ENCODE measurements around the gene HADHB. TPM values are rescaled to one million over a fixed set of nuclear protein-coding genes. Genes with fewer than 3 reads are reported as not detected.

The HADHB gene
- total and polyA plus RNA-seq, 2 of the 13 experiments (the other 11 are each of a cell fraction or from before 2014, with no cell fraction given) = 112 to 238 TPM

DNA sequence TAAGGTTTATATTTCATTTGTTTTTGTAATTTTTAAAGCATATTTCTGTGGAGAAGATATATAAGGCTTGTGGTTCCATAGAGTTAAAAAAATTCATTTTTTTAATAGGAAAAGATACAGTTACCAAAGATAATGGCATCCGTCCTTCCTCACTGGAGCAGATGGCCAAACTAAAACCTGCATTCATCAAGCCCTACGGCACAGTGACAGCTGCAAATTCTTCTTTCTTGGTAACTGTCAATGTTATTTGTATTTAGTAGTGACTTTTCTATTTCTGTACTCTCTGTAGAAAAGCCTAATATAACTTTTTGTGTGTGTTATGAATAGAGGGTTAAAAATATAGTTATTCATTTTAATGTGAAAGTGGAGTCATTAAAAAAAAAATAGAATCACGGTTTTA, 35.1 kb downstream of the HADHB start:
- ATAC-seq (no peak), DNase-seq (ENCODE audit: low spot score) (no peak), FAIRE-seq (no peak)
- no peak for TF ChIP-seq ZNF446 (CRISPR knock-in tag; IDR thresholded peaks at IDR 0.05)
- TF ChIP-seq, protein P1, sequence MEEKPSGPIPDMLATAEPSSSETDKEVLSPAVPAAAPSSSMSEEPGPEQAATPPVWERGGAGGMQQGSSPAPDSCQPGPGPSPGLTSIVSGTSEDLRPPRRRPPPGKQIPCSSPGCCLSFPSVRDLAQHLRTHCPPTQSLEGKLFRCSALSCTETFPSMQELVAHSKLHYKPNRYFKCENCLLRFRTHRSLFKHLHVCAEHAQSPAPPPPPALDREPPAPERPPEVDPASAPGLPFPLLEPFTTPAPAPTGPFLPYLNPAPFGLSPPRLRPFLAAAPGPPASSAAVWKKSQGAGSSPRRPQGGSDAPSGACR (CRISPR knock-in tag; IDR thresholded peaks at IDR 0.05) = no peak
- TF ChIP-seq, protein P2, sequence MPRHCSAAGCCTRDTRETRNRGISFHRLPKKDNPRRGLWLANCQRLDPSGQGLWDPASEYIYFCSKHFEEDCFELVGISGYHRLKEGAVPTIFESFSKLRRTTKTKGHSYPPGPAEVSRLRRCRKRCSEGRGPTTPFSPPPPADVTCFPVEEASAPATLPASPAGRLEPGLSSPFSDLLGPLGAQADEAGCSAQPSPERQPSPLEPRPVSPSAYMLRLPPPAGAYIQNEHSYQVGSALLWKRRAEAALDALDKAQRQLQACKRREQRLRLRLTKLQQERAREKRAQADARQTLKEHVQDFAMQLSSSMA (CRISPR knock-in tag; IDR thresholded peaks at IDR 0.05) = no peak
- TF ChIP-seq ZNF121 (CRISPR knock-in tag; IDR thresholded peaks at IDR 0.05) = no peak
- TF ChIP-seq, protein P3, sequence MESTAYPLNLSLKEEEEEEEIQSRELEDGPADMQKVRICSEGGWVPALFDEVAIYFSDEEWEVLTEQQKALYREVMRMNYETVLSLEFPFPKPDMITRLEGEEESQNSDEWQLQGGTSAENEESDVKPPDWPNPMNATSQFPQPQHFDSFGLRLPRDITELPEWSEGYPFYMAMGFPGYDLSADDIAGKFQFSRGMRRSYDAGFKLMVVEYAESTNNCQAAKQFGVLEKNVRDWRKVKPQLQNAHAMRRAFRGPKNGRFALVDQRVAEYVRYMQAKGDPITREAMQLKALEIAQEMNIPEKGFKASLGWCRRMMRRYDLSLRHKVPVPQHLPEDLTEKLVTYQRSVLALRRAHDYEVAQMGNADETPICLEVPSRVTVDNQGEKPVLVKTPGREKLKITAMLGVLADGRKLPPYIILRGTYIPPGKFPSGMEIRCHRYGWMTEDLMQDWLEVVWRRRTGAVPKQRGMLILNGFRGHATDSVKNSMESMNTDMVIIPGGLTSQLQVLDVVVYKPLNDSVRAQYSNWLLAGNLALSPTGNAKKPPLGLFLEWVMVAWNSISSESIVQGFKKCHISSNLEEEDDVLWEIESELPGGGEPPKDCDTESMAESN (CRISPR knock-in tag; conservative IDR thresholded peaks at IDR 0.05) = no peak
- no peak for TF ChIP-seq GATA4 (IDR thresholded peaks at IDR 0.05; ENCODE audit: borderline replicate concordance, low read depth)
- no peak for TF ChIP-seq ZNF232 (CRISPR knock-in tag; IDR thresholded peaks at IDR 0.05; ENCODE audit: borderline replicate concordance)
- 96% methylated on average over 3 of the region's 3 CpGs for WGBS (ENCODE audit: low lambda C conversion rate)
- no peaks in the 10 kb centered on the region for H4K20me1 ChIP-seq (ENCODE audit: insufficient read depth, low read length)
- intact Hi-C loops (cut with micrococcal nuclease; ENCODE audit: unreplicated experiment) = no loop called here
- H3K9me3 ChIP-seq (ENCODE audit: low read length) = no peaks in the 10 kb centered on the region
- H3K36me3 ChIP-seq (replicated peaks in 1 of 2; ENCODE audit: control insufficient read depth in 1 of 2, insufficient read depth in 2 of 2, low read length in 2 of 2) = peaks cover 31 to 79% of the 10 kb centered on the region in 2 experiments
- H3K27ac ChIP-seq (ENCODE audit: extremely low read length, insufficient read depth, low read length) = no peak overlapping the region
- H3K4me2 ChIP-seq (ENCODE audit: low read depth, low read length) = no peak overlapping the region
- no peaks in the 10 kb centered on the region for H3K4me1 ChIP-seq (ENCODE audit: insufficient read depth, low read length)
- no peak overlapping the region for H3K9ac ChIP-seq (ENCODE audit: insufficient read depth, low read depth, low read length)
- H2AFZ ChIP-seq (ENCODE audit: low read length) = no peak overlapping the region
- H3K27me3 ChIP-seq (ENCODE audit: control insufficient read depth in 1 of 2, insufficient read depth in 2 of 2, low read length in 2 of 2) = no peaks in the 10 kb centered on the region
- no peaks in the 10 kb centered on the region for H3K79me2 ChIP-seq (ENCODE audit: insufficient read depth, low read length)
- no peak overlapping the region for H3K4me3 ChIP-seq (replicated peaks in 1 of 3; ENCODE audit: insufficient read depth in 1 of 3, low read depth in 2 of 3, low read length in 3 of 3)
- CTCF ChIA-PET (ENCODE audit: low intra/inter-chr PET ratio, low total read pairs) = no interaction called here
- in situ Hi-C loops (cut with HindIII; ENCODE audit: extremely low pct_ligation_motif_present, low pct_unique_long_range_greater_than_20kb) = no loop called here
- BruUV-seq (replicated peaks) = no TSS peak
- POLR2A ChIA-PET = no interaction called here
